Fibroblast of skin of right quadriceps (primary cell): Measurements from ENCODE around the gene ZSWIM8.

Source experiments
- DNase-seq: peaks from one replicate; pipeline ENCODE4 v3.0.0-alpha.2; 2013

Gene ZSWIM8

DNA sequence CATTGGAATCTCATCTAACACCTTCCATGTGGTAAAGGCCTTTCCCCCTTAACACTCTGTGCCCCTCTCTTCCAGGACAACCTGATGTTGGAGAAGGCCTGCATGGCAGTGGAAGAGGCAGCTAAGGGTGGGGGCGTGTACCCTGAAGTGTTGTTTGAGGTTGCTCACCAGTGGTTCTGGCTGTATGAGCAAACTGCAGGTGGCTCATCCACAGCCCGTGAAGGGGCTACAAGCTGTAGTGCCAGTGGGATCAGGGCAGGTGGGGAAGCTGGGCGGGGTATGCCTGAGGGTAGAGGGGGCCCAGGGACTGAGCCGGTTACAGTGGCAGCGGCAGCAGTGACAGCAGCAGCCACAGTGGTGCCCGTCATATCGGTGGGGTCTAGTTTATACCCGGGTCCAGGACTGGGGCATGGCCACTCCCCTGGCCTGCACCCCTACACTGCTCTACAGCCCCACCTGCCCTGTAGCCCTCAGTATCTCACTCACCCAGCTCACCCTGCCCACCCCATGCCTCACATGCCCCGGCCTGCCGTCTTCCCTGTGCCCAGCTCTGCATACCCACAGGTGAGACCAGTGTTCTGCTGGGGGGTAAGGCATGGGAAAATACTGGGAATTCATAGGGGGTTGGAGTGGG is 13.6 kb downstream of the ZSWIM8 start:
- no peak for DNase-seq

- DNase-seq: no peak
These were observed 14.6 kb downstream of the ZSWIM8 start for GRCh38 chr10:73799899-73800559.

DNA sequence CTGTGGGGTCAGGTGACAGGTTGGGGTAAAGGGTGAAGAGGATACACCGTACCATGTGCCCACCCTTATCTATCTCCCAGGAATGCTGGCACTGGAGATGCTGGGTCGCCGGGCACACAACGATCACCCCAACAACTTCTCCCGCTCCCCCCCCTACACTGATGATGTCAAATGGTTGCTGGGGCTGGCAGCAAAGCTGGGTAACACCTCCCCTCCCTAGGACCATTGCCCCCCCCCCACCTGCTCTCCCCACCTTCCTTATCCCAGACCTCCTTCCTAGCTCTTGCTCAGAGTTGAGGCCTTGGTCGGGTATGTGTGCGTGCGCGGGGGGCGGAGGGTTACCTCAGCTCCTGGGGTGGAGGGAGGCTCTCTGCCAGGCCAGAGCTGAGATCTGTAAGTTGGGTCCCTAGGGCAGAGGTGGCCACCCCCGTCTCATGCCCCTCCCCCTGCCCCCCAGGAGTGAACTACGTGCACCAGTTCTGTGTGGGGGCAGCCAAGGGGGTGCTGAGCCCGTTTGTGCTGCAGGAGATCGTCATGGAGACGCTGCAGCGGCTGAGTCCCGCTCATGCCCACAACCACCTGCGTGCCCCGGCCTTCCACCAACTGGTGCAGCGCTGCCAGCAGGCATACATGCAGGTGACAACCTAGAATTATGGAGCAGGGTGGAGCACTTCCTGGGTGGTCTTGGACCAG is 15.3 kb downstream of the ZSWIM8 start:
- no peak for DNase-seq

- no peak for DNase-seq
These were observed 15.8 kb downstream of the ZSWIM8 start for GRCh38 chr10:73801253-73801590.

GRCh38 chr10:73802276-73802991 is 17.0 kb downstream of the ZSWIM8 start:
- DNase-seq: no peak

DNA sequence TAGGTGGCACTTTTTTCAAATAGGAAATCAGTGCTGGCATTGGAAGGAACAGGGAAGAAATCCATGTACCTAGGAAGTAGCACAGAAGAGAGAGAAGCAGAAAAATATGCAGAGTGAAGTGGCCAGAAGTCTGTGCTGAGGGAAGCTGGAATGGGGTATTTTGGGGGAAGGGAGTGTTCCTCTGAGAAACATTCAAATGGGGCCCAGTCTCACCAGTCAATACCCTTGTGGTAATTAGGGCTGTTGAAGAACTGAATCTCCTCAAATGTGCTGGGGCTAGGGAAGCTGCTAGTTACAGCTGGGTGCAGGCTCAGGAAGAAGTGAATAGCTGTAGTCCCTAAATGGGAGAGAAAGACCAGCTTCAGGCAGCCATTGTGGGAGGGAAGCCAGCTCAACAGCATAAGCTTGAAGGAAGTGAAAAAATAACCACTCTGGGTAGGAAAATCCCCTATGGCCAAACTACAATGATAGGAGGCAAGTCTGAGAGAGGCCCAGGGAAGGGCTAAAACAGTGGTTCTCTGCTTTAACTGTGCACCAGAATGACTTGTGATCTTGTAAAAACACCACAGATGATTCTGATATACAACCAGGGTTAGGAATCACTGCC is 18.4 kb downstream of the ZSWIM8 start:
- no peak for DNase-seq

GRCh38 chr10:73806176-73806950 is 21.0 kb downstream of the ZSWIM8 start:
- DNase-seq: no peak

DNA sequence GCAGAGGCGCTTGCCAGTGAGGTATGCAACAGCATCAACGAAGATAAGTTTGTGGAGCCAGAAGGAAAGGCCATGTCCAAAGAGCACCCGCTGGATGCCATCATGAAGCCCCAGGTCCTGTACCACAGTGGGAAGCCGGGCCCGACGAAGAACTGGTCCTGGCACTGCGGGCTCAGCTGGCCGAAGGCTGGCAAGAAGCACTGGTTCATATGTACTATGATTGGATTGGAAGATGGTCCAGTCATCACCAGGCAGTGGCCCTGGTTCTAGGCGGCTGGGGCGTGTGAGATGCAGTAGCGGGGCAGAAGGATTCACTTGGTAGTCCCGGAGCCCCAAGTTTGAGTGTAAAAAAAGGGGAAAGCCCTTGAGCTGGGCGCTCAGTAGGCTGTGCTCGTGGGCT is 22.1 kb downstream of the ZSWIM8 start:
- DNase-seq: no peak

DNA sequence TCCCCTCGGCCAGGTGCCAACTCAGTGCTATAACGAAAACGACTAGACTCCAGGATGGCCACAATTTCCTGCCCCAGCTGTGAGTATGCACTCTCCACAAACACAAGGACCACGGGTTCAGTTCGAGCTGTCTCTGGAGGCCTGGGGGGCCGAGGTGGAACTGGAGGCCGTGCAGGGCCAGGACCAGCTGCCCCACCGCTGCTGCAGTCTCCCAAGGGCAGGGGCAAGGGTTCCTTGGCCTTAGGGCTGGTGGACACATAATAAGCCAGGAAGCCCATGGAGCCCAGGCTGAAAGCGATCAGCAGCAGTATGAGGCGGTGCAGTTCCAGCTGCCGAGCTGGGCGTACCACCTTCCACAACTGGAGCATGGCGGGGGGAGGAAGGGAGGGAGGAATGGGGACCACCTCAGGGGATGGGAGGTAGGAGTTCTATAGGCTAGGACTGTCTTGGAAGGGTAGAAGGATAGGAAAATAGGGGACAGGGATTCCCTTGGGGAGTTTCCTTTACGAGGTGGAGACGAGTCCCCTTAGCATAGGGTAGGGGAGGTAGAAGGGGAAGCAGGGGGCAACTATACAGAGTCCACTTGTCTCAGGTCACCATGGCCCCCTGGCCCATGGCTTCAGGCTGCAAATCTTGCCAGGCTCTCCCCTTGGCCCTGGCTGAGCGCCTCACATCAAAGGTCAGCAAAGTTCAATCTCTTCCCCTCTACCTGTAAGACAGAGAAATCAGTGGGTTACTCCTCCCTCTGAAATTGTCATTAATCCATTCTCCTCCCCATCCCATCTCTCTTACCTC is 22.8 kb downstream of the ZSWIM8 start:
- no peak for DNase-seq

GRCh38 chr10:73809061-73809818 is 23.8 kb downstream of the ZSWIM8 start:
- no peak for DNase-seq

- no peak for DNase-seq
These were observed 24.9 kb downstream of the ZSWIM8 start for GRCh38 chr10:73810358-73810734.

GRCh38 chr10:73810735-73811465 is 25.5 kb downstream of the ZSWIM8 start:
- DNase-seq: no peak

DNA sequence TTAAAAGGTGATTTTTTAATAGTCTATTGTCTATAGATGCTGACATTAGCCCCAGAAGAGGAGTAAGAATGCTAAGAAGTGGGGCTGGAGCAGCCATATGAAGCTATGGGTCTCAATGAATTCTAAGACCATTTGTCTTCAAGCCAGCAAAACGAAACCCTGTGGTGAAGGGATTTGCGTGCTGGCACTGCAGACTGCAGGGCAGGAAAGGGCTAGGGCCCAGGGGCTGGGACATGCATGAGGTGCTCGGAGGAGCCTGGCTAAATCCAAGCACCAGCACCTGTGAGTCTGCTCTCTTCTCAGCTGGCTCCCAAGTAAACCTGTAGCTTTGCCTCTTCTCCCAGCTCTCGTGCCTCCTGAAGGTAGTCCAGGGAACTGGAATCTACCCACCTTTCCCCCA is 27.3 kb downstream of the ZSWIM8 start:
- no peak for DNase-seq

GRCh38 chr10:73813333-73813732 is 27.9 kb downstream of the ZSWIM8 start:
- DNase-seq: no peak

DNA sequence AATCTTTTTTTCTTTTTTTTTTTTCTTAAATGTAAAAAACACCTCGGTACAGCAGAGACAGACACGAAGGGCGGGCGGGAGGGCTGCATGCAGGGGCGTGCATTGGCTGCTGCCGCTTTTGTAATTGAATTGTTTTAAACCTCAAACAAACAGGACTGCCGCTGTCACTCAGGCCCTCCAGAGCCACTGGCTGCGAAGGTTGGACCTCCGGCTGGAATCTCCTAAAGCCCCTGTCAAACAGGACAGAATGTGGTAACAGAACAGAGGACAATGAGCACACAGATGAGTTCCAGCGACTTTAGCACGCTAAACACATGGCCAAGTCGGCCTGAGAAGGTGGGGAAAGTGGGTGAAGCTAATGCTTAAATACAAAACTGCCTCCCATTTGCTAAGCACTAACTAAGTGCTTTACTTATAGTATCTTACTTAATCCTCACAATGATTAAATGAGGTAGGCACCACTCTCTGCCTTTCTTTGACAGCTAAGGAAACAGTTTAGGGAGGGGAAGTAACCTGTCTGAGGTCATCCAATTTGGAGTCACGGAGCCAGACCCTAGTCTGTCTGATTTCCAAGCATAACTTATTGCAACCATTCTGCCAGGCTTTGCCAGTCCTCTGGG is 29.0 kb downstream of the ZSWIM8 start:
- no peak for DNase-seq

DNA sequence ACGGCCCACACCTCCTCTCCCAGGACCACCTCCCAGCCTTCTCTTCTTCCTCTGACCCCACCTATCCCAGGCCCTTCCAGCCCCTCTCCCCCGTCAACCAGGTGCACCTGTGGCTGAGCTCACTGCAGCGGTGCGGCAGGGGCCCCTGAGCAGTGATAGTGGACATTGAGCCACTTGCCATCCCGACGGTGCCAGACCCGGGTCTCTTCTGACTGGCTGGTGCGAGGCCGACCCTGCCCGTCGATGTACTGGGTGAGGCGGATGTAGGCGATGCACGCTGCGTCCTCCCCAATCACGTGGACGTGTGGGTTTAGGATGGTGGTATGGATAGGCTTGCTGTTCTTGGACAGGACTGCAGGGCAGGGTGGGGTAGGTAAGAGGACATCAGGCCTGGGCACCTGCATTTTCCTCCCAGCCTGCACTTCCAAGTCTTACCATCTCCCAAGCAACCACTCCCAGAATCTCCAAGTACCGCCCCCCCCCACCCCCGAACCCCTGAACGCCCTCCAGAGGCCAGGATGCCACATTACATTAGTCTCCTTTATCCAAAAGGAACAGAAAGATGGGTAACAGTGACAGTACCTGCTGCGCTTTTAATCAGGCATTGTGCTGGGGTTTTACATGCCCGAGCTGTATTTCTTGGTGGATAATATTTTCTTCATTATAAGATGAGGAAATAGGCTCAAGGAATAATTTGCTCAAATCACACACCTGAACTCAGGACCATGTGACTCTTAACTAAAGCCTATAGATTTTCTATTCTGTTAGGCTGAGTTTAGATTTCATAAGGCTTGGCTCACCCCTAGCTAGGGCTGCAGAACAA is 29.7 kb downstream of the ZSWIM8 start:
- no peak for DNase-seq

- DNase-seq: no peak
These were observed 30.3 kb downstream of the ZSWIM8 start for GRCh38 chr10:73815719-73816030.

DNA sequence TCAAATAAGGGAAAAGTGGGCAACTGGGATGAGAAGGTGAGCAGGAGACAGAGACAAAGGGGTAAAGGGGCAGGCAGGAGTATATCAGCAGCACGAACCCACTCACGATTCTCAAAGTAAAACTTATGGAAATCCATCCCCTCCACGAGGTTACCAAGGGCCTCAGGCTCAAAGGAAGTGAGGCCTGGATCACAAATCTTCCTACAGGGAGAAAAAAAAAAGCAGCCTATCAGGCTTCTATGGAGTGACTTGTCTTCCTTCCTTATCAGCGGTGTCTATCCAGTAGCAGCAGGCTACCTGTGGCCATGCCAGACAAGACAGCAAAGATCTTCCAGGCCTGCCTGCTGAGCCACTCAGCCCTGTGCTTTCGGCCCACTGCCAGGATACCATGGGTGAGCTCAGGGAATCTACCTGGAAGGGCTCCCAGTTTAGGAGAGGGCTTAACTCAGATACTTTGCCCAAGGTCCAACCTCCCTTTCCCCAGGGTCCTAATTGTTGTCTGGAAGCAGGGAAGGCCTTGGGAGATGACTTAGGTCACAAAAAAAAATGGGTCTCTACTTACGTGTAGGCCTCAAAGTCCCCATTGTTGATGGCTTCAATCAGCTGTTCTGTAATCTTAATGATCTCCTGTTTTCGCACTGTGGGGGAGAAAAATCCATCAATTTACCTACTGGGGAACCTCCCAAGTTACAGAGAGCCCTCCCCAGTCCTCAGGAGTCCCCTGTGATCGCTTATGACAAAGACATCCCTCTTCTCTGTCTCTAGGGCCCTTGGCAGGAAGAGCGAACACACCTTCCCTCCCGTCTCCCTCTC is 31.7 kb downstream of the ZSWIM8 start:
- DNase-seq: no peak
